ENCODE data around the gene SSBP2.

Gene SSBP2

GRCh38 chr5:81575924-81576323 is 175.0 kb downstream of the SSBP2 start:
- DNase-seq, result no peak

- DNase-seq, result no peak
Measured at GRCh38 chr5:81572201-81572600, 178.7 kb downstream of the SSBP2 start.

DNA sequence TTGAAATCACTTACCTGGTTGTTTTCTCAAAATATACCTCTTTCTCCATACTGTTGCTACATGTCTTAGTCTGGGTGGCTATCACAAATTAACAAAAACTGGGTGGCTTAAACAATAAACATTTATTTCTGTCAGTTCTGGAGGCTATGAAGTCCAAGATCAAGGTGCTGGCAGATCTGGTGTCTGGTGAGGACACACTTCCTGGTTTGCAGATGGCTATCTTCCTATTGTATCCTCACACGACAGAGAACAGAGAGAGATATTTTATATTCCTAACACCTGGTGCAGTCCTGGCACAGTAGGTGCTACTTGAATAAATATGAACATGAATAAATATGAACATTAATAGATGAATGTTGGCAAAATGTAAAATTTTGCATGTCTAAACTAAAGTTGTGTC is 192.7 kb downstream of the SSBP2 start:
- no peak for DNase-seq

GRCh38 chr5:81556809-81557208 is 194.1 kb downstream of the SSBP2 start:
- DNase-seq, result no peak

- DNase-seq, result no peak
Measured at GRCh38 chr5:81555865-81556264, 195.0 kb downstream of the SSBP2 start.

GRCh38 chr5:81554647-81555046 is 196.2 kb downstream of the SSBP2 start:
- no peak for DNase-seq

DNA sequence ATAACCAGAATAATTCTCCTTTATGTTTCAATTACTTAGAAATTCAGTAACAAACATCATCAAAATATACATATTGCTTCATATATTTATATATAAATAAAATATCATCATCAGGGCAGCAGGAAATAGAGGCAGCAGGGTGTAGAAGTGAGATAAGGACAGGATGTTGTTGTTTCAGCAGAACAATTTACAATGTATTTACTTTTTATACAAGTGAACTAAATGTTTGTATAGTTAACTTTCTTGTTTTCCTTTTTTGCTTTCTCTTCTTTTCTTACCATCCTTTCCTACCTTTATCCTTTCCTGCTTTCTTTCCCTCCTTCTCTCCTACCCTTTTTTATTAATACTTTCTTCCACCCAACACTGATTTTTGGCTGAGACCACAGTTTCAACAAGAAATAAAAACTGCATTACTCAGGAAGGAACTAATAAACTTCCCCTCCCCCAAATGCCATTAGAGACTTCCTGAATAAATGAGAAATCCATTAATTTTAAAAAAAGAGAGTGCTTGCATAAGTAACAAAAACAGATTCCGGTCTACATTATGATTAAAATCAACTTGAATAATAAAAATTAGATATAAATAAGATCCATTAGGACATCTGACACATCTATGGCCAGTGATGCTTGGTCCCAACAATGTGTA is 197.2 kb downstream of the SSBP2 start:
- DNase-seq, result no peak

DNA sequence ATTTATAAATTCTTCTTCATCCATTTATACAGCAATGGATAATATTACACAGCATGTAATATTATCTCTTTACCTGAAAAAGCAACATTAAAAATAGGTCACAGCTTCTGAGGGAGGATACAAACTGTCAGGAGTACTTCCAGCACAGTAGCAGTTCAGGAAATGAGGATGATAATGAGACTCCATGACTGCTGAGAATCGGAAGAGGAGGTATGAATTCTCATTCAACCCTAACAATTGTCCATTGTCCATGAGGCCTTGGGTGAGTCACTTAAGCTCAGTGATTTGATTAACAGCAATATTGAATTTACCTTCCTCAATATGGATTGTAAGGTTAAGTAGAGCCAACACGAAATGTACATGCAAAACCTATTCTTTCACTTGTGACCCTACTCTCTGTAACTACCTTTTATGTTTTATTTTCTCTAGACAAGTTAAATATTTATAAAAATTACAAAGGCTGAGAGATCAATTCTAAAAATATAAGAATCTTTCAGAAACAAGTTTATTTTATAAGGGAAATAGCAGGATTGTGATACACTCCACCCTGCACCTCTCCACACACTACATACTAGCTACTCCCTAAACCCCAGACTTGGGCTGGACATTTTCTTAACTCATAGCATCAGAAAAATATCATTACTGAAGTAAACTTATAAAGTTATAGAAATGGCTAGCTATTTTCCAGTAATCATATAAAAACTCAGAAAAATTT is 197.9 kb downstream of the SSBP2 start:
- DNase-seq, result no peak

DNA sequence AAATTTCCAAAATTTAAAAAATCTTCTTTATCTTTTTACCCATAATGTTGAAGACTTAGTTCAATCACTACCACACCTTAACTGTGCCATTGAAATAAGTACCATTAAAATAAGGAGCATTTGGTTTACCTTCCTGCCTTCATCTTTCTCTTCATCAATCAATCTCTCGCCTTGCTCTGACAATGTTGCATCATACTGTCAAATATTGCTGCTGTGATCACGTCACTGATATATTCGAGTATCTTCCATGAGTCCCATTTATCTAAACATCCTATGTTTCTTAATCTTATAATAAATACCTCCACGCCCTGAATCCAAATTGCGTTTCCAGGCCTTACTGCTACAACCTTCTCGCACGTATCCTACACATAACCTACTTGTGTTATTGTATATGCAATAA is 201.8 kb downstream of the SSBP2 start:
- no peak for DNase-seq

- DNase-seq, result no peak
Measured at GRCh38 chr5:81547001-81547400, 203.9 kb downstream of the SSBP2 start.

GRCh38 chr5:81545911-81546310 is 205.0 kb downstream of the SSBP2 start:
- DNase-seq, result no peak

GRCh38 chr5:81544351-81545018 is 206.4 kb downstream of the SSBP2 start:
- DNase-seq, result no peak

DNA sequence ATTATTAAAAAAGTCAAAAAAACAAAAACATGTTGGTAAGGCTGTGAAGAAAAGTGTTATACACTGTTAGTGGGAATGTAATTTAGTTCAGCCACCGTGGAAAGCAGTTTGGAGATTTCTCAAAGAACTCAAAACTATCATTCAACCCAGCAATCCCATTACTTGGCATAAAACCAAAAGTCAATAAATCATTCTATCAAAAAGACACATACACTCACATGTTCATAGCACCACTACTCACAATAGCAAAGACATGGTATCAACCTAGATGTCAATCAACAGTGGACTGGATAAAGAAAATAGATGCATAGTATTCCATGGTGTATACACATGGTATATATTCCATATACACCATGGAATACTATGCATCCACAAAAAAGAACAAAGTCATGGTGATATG is 208.7 kb downstream of the SSBP2 start:
- DNase-seq, result no peak

DNA sequence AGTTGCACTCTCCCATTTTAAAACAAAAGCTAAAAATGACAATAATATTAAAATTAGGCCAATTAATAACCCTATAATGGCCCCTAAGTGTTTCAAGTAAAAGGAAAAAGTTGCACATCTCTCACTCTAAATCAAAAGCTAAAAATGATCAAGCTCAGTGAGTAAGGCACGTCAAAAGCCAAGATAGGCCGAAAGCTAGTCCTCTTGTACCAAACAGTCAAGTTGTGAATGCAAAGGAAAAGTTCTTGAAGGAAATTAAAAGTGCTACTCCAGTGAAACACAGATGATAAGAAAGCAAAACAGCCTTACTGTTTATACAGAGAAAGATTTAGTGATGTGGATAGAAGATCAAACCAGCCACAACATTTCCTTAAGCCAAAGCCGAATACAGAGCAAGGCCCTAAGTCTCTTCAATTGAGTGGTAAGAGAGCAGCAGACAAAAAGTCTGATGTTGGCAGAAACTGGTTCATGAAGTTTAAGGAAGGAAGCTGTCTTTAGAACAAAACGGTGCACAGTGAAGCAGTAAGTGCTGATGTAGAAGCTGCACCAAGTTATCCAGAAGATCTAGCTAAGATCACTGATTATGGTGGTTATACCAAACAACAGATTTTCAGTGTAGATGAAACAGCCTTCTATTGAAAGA is 212.9 kb downstream of the SSBP2 start:
- no peak for DNase-seq

GRCh38 chr5:81534441-81534840 is 216.5 kb downstream of the SSBP2 start:
- no peak for DNase-seq

GRCh38 chr5:81533629-81534405 is 217.1 kb downstream of the SSBP2 start:
- no peak for DNase-seq

- no peak for DNase-seq
Measured at GRCh38 chr5:81530919-81531318, 220.0 kb downstream of the SSBP2 start.

DNA sequence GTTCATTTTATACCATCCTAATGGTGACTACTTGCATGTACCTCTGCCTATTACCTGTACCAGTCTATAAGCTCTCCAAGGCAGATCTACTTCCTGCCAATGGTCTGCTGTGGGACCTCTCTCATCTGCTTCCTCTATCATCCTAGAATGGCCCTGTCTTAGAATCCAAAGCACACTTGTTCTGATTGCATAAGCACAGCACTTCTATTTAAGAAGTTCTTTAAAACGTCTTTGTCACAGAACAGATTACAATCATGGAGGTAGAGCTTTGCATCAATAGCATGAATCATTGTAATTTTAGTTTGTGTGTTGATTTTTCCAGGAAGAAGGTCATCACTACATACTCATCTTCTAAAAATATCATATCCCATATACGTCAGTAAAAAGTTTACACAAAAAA is 225.2 kb downstream of the SSBP2 start:
- DNase-seq, result no peak

DNA sequence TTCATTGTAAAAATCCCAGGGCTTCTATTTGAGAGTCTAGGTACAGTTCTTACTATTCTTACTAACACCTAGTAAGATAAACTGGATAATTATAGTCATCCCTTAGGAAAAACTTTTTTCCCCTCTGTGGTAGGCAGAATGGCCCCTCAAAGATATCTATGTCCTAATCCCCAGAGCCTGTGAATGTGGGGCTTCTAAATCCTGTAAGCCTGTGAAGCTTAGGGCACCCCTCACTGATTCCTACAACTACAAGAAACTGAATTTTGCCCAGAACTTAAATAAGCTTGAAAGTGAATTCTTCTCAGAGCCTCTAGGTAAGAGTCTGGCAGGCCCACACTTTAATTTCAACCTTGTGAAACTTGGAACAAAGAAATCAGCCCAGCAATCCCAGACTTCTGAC is 226.9 kb downstream of the SSBP2 start:
- no peak for DNase-seq

DNA sequence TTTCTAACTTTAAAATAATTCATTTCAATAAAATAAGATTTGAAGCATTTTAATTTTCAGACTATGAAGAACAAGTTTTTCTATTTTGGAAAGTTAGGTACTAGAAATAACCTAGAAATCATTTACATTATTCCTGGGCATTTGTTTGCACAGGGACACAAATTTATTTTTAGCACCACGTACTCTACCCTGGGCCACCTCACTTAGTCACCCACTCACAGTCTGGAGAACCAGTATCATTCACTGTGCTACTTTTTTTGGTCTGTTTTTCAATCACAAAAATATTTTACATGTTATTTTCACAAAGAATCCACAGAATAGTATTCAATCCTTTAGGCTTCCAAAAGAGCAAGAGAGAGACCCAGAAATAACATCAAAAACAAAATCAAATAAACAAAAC is 228.3 kb downstream of the SSBP2 start:
- no peak for DNase-seq

GRCh38 chr5:81520769-81521168 is 230.1 kb downstream of the SSBP2 start:
- no peak for DNase-seq

DNA sequence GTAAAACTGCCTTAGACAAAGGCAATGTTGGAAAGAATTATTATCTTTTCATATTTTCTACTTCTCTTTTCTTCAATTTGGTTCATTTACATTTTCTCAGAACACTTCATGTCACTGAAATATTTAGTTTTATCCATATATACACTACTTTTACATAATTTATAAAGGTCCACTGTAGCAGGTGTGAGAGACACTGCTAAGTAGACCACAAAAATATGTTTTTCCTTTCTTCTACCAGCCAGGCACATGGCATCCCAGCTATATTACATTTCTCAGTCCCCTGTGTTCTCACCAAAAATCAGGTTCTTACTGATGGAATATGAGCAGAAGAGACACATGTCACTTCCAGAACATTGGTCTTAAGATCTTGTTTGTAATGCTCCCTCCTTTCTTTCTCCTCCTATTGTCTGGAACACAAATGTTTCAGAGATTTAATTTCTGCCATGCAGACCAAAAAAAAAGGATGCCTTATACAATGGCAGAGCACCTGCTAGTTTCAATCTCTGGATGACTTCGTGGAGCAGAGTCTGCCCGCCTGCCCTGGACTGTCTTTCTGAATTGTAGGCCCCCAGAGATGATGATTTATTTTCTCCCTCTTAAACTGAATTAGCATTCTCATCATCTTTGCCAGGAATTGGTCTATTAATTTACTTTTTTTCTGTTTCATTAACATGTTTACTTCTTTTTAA is 231.5 kb downstream of the SSBP2 start:
- DNase-seq, result no peak
